ENCODE data around the gene ADORA2A. TPM values are rescaled to one million over a fixed set of nuclear protein-coding genes. Genes with fewer than 3 reads are reported as not detected.

ADORA2A gene
- polyA plus RNA-seq, 2 of the 4 experiments (the other 2 are of a cell fraction) = 0.48 to 1.8 TPM

- Histone ChIP-seq H3K4me1 (peaks cover 17% of the 10 kb centered on the region), H3K4me2 (peak overlapping the region; percentile 41), H3K27ac (peak overlapping the region in 1 of 2 experiments; percentile 70; a peak in 2 of 6 replicates), H3K9me3 (no peaks in the 10 kb centered on the region), H3K4me3 (no peak overlapping the region)
- FAIRE-seq (no peak), DNase-seq (ENCODE audit: low read depth in 1 of 2, low spot score in 1 of 2) (no peak), ATAC-seq (no peak)
- CTCF ChIA-PET = interaction anchor here (0.8 to 1.2 kb wide), 2 partner anchors 35 to 60 kb away, joined by 3 read pairs; no protein-coding TSS in a partner anchor
- TF ChIP-seq RAD21 (conservative IDR thresholded peaks at IDR 0.05 in 1 of 2, IDR thresholded peaks at IDR 0.05 in 1 of 2) = no peak
- no peak for TF ChIP-seq SMC3 (IDR thresholded peaks at IDR 0.05)
- TF ChIP-seq SREBF2 (IDR thresholded peaks at IDR 0.05) = no peak
- TF ChIP-seq NFE2L2 (conservative IDR thresholded peaks at IDR 0.05; ENCODE audit: low read length) = no peak
- no peak for TF ChIP-seq TFCP2L1 (CRISPR knock-in tag; IDR thresholded peaks at IDR 0.05)
- TF ChIP-seq CHD4 (IDR thresholded peaks at IDR 0.05; ENCODE audit: borderline replicate concordance) = no peak
- TF ChIP-seq CTCF (IDR thresholded peaks at IDR 0.05) = no peak
- no peak for TF ChIP-seq HOXB5 (CRISPR knock-in tag; IDR thresholded peaks at IDR 0.05)
- TF ChIP-seq ESRRA (IDR thresholded peaks at IDR 0.05; ENCODE audit: borderline replicate concordance, low read length) = no peak
- no peak for TF ChIP-seq MYC (IDR thresholded peaks at IDR 0.05; ENCODE audit: borderline replicate concordance, low read length)
- no peak for TF ChIP-seq REST (IDR thresholded peaks at IDR 0.05)
- TF ChIP-seq POLR2A (IDR thresholded peaks at IDR 0.05; ENCODE audit: low read length) = no peak
- no peak for TF ChIP-seq MAX (IDR thresholded peaks at IDR 0.05)
- no peak for TF ChIP-seq ATOH8 (CRISPR knock-in tag; IDR thresholded peaks at IDR 0.05; ENCODE audit: low read depth)
- no peak for TF ChIP-seq CBX8 (IDR thresholded peaks at IDR 0.05)
- POLR2A ChIA-PET = no interaction called here
- WGBS (ENCODE audit: missing lambda C conversion rate) = 65% methylated on average over 2 of the region's 2 CpGs
Observed at GRCh38 chr22:24467340-24467739, 39.9 kb downstream of the ADORA2A start.

- 92% methylated on average over 4 of the region's 4 CpGs for WGBS (ENCODE audit: missing lambda C conversion rate)
- DNase-seq (ENCODE audit: low read depth in 1 of 2, low spot score in 1 of 2) (no peak), ATAC-seq (no peak), FAIRE-seq (no peak)
- ChIA-PET CTCF (interaction anchor here (0.5 kb wide), 1 partner anchor 58 kb away, joined by 4 read pairs; no protein-coding TSS in a partner anchor), POLR2A (no interaction called here)
- Histone ChIP-seq H3K4me1 (peaks cover 27% of the 10 kb centered on the region), H3K9me3 (no peaks in the 10 kb centered on the region), H3K4me3 (no peak overlapping the region), H3K4me2 (no peak overlapping the region), H3K27ac (no peak overlapping the region)
- no peak for TF ChIP-seq PBX3 (IDR thresholded peaks at IDR 0.05)
- TF ChIP-seq TFCP2L1 (CRISPR knock-in tag; IDR thresholded peaks at IDR 0.05) = no peak
- no peak for TF ChIP-seq ELK1 (IDR thresholded peaks at IDR 0.05; ENCODE audit: low read depth, low read length)
- TF ChIP-seq FOXS1 (CRISPR knock-in tag; IDR thresholded peaks at IDR 0.05) = no peak
- TF ChIP-seq CBX8 (IDR thresholded peaks at IDR 0.05) = no peak
- TF ChIP-seq ATOH8 (CRISPR knock-in tag; IDR thresholded peaks at IDR 0.05; ENCODE audit: low read depth) = no peak
- TF ChIP-seq HEYL (CRISPR knock-in tag; IDR thresholded peaks at IDR 0.05) = no peak
- no peak for TF ChIP-seq MYC (IDR thresholded peaks at IDR 0.05; ENCODE audit: borderline replicate concordance, low read length)
Observed at GRCh38 chr22:24471570-24471969, 44.2 kb downstream of the ADORA2A start.

Data from A549 (cell line).